Neural progenitor cell (in vitro differentiated cells): Measurements from ENCODE around the gene ABCC1.

Experiments
- EZH2 ChIP-seq: fragments of 200-600 bp; sonication (generic); IDR thresholded peaks from 2 replicates; pipeline ENCODE4 v1.6.1; 2017; ENCODE audit warnings: antibody characterized with exemption, mild to moderate bottlenecking, moderate library complexity
- TF ChIP-seq, protein P1 (sequence below): fragments of 200-600 bp; sonication (generic); IDR thresholded peaks from 2 replicates; pipeline ENCODE4 v1.5.1; 2017; ENCODE audit warnings: antibody characterized with exemption, mild to moderate bottlenecking

DNA sequence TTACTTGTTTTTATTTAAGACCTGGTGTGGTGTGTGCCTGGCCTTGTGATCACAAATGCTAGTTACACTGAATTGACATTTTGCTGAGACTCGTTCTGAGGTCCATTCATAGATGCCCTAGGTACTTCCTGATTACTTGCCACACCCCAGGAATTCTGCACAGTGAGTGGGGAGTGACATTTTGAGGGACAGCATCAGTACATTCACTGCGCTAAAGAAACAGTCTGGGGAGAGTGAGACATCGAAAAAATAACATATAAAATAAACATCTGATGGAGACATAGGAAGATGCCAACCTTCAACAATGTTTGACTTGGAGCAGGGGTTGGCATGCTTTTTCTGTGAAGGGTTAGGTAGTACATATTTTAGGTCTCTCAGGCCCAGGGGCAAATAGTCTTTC is 30.4 kb downstream of the ABCC1 start:
- TF ChIP-seq EZH2 = no peak
- TF ChIP-seq, protein P1, sequence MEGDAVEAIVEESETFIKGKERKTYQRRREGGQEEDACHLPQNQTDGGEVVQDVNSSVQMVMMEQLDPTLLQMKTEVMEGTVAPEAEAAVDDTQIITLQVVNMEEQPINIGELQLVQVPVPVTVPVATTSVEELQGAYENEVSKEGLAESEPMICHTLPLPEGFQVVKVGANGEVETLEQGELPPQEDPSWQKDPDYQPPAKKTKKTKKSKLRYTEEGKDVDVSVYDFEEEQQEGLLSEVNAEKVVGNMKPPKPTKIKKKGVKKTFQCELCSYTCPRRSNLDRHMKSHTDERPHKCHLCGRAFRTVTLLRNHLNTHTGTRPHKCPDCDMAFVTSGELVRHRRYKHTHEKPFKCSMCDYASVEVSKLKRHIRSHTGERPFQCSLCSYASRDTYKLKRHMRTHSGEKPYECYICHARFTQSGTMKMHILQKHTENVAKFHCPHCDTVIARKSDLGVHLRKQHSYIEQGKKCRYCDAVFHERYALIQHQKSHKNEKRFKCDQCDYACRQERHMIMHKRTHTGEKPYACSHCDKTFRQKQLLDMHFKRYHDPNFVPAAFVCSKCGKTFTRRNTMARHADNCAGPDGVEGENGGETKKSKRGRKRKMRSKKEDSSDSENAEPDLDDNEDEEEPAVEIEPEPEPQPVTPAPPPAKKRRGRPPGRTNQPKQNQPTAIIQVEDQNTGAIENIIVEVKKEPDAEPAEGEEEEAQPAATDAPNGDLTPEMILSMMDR = no peak
